Heart left ventricle (tissue), 13 donors: ENCODE results near the gene KCNJ18.
"Not testable (repeated sequence)": the region's sequence is repeated elsewhere in the genome, so short reads cannot be mapped to it uniquely, and the experiment has no call there.

Experiments used
- CTCF ChIP-seq, 12 donors: fragments of 200-600 bp; sonication (generic) in 4 of 12; IDR thresholded peaks; one replicate each; pipeline versions ENCODE4 v1.5.0 to v1.8.0; 2018 to 2022; ENCODE audit warnings: antibody characterized with exemption in 12 of 12, mild to moderate bottlenecking in 5 of 12
- POLR2A ChIP-seq, 2 donors: fragments of 450-650 bp; IDR thresholded peaks; one replicate each; pipeline ENCODE4 v1.6.1; 2017; ENCODE audit warnings: antibody characterized with exemption in 2 of 2, mild to moderate bottlenecking in 2 of 2, moderate library complexity in 2 of 2
- donor health status: ischemic (EF 13 %, LVEDD 7.1; RV severe dilation, severe dysfunction).
- donor health status: DM: no; HTN: yes; CAD: no.
- donor health status: DM: no; HTN: no; CAD: no.
- donor health status: ischemic (EF 25% LVEDD 6.9; RV normal size, moderate dysfunction).
- donor health status: ischemic (EF 25% LVEDD 5.7; RV mildly dilated, moderate dysfunction).
- donor health status: ischemic (EF 35%, LVEDD 5.7; RV mildly dilated, moderate dysfunction).
- donor health status: nonischemic (EF 11% LVEDD 7.7; RV severe dilation, severe dysfunction).
- donor health status: DM: yes; HTN: yes; CAD: no.
- donor health status: PGD.
- donor health status: ischemic (EF 29% LVEDD 5.4; RV normal size, mild dysfunction).
- donor health status: nonischemic (EF 23%, LVEDD 6.1; RV moderate dilation, normal function).

- TF ChIP-seq CTCF, POLR2A (IDR thresholded peaks at IDR 0.05): not testable (repeated sequence)
These were observed 18.2 kb downstream of the KCNJ18 start for GRCh38 chr17:21710486-21710885.
